NT2/D1 (cell line): Measurements from ENCODE around the gene IRF3.

Source experiments
- YY1 ChIP-seq: IDR thresholded peaks from 2 replicates; pipeline ENCODE4 v1.6.1; 2011; ENCODE audit not compliant: insufficient read length, insufficient read depth
- ZNF274 ChIP-seq: IDR thresholded peaks from 2 replicates; pipeline ENCODE4 v1.6.1; 2011; ENCODE audit warnings: mild to moderate bottlenecking, low read depth, low read length

DNA sequence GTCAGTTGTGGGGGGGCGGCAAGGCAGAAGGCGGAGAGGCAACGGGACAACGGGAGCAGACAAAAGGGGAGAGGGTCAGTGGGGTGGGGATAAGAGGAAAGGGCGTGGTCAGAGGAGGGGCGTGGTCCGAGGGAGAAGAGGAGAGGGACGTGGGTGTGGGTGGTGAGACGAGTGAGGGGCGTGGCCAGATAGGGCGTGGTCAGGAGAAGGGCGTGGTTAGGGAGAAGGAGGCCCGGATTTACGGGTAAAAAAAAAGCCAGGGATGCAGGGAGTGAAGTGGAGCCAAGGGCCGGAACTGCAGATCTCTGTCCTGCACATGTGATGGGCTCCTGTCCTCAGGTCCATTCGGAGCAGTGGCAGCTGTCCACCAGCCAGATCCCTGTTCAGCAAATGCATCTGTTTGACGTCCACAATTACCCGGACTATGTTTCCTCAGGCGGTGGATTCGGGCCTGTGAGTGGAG, 46.8 kb upstream of the IRF3 start:
- TF ChIP-seq YY1 = no peak
- no peak for TF ChIP-seq ZNF274
